ENCODE measurements around the gene ANK2.

DNA sequence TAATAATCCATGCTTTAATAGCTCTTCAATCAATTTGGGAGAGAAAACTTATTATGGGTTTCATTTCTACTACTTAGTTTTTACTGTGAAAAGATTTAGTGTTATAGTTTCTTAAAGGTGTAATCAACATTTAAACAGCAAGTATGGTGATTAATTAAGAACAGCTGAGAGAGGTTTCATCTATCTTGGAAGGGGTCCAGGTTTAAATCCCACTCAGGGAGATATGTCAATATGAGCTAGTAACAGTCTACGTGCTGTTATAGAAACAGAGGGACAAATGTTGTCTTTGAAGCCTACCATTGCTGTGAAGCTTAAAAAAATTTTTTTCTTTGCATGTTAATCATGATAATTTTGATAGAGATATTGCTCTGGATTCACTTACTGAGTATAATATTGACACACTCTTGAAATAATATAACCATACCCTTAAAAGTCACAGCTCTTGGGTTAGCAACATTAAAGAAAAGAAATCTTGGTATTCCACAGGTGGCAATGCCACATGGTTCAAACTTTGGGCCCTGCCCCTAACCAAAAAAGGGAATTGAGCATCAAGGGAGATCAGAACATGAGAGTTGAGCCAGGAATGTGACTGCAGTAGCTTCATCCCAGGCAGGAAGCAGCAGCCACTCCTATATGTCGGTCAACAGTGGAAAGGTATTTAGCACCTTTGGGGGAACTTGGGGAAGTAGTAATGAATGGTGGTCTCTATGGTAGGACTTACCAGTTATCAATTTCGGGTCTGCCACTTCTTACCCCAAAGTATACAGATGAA lies 107.8 kb downstream of the ANK2 start:
- TF ChIP-seq, protein P1, sequence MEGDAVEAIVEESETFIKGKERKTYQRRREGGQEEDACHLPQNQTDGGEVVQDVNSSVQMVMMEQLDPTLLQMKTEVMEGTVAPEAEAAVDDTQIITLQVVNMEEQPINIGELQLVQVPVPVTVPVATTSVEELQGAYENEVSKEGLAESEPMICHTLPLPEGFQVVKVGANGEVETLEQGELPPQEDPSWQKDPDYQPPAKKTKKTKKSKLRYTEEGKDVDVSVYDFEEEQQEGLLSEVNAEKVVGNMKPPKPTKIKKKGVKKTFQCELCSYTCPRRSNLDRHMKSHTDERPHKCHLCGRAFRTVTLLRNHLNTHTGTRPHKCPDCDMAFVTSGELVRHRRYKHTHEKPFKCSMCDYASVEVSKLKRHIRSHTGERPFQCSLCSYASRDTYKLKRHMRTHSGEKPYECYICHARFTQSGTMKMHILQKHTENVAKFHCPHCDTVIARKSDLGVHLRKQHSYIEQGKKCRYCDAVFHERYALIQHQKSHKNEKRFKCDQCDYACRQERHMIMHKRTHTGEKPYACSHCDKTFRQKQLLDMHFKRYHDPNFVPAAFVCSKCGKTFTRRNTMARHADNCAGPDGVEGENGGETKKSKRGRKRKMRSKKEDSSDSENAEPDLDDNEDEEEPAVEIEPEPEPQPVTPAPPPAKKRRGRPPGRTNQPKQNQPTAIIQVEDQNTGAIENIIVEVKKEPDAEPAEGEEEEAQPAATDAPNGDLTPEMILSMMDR (IDR thresholded peaks at IDR 0.05): no peak
- no peak for TF ChIP-seq POLR2AphosphoS5 (IDR thresholded peaks at IDR 0.05)
- TF ChIP-seq EP300 (IDR thresholded peaks at IDR 0.05): no peak
- TF ChIP-seq POLR2A (IDR thresholded peaks at IDR 0.05): no peak

Data from upper lobe of left lung (tissue), 4 donors.